ENCODE data around the gene NEU4. TPM values are rescaled to one million over a fixed set of nuclear protein-coding genes. Genes with fewer than 3 reads are reported as not detected.
"Not testable (repeated sequence)": the region's sequence is repeated elsewhere in the genome, so short reads cannot be mapped to it uniquely, and the experiment has no call there.

NEU4 gene
- polyA plus RNA-seq (ENCODE audit: low read depth in 6 of 6) = 1 to 10 TPM in 1 of 6 donors, under 1 TPM in 1, not detected in 4; 0.55 to 1.7 TPM

DNA sequence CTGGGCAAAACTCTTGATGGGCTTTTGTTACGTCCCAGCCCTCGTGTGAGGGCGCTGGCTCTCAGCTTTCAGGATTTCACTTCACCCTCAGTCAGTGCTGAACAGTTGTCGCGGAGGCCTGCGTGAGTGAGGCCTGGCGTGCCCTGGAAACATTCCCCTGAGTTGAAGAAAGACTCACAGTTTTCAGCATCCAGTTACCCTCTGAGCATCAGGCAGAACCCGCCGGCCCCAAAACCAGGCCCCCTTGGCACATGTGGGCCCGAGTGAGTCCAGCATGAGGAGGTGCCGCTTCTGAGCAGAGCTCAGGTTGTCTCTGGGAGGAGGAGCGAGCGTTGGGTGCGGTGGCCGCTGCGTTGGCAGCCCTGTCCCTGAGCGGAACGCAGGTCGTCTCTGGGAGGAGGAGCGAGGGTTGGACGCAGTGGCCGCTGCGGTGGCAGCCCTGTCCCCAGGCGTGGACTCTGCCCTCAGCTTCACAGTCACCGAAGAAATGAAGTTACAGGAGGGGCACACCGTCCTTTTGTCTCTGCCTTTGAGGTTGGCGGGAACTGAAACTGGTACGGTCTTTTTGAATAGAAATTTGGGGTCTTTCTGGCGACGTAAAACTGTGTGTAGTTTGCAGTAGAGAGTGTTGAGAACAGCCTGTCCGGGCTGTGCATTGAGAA is at the start of gene NEU4:
Gene NEU4, plus strand, starts transcription at position 473 of the 662 bp plus-strand sequence. CDS start 5,292 bp downstream, outside the sequence.
- ATAC-seq (ENCODE audit: low read depth in 2 of 2) (no peak), DNase-seq (no peak)
- peak within 1 kb of the TSS in 1 of 6 donors; percentile 78 for H3K27ac Mint-ChIP-seq
- H3K36me3 Mint-ChIP-seq = no peaks in the 10 kb centered on the region
- peaks cover 0 to 2% (median 0%) of the 10 kb centered on the region in 7 donors for H3K9me3 Mint-ChIP-seq
- peaks cover 0 to 25% (median 12%) of the 10 kb centered on the region in 3 donors for H3K27me3 Mint-ChIP-seq
- peaks cover 0 to 5% (median 4%) of the 10 kb centered on the region in 3 donors for H3K4me1 Mint-ChIP-seq
- peak within 1 kb of the TSS in 2 of 8 donors; percentile 15 to 60 for H3K4me3 Mint-ChIP-seq

- peaks cover 8 to 14% of the 10 kb centered on the region in 2 donors for H3K36me3 Mint-ChIP-seq
- peaks cover 0 to 11% (median 3%) of the 10 kb centered on the region in 3 donors for H3K4me1 Mint-ChIP-seq
- DNase-seq; H3K27me3 Mint-ChIP-seq; ATAC-seq (ENCODE audit: low read depth in 2 of 2): not testable (repeated sequence)
- peak overlapping the region in 2 of 8 donors; percentile 45 to 49 for H3K4me3 Mint-ChIP-seq
- peaks cover 0 to 13% (median 4%) of the 10 kb centered on the region in 7 donors for H3K9me3 Mint-ChIP-seq
- H3K27ac Mint-ChIP-seq = peak overlapping the region in 4 of 6 donors; percentile 5 to 80 (median 17)
Observed at GRCh38 chr2:241759893-241760292, 49.1 kb upstream of the NEU4 start.

- no peak for DNase-seq
- ATAC-seq (ENCODE audit: low read depth in 2 of 2) = no peak
- Mint-ChIP-seq H3K27me3 (no peaks in the 10 kb centered on the region), H3K27ac (peak overlapping the region in 3 of 6 donors; percentile 74 to 83 (median 78)), H3K36me3 (peaks cover 8 to 14% of the 10 kb centered on the region in 2 donors), H3K9me3 (peaks cover 0 to 13% (median 4%) of the 10 kb centered on the region in 7 donors), H3K4me3 (no peak overlapping the region), H3K4me1 (peaks cover 0 to 11% (median 3%) of the 10 kb centered on the region in 3 donors)
Observed at GRCh38 chr2:241760301-241760771, 48.7 kb upstream of the NEU4 start.

- ATAC-seq (ENCODE audit: low read depth in 2 of 2) (no peak), DNase-seq (no peak)
- H3K4me1 Mint-ChIP-seq = peaks cover 0 to 11% (median 3%) of the 10 kb centered on the region in 3 donors
- peaks cover 0 to 13% (median 4%) of the 10 kb centered on the region in 7 donors for H3K9me3 Mint-ChIP-seq
- H3K4me3 Mint-ChIP-seq = no peak overlapping the region
- H3K27ac Mint-ChIP-seq = peak overlapping the region in 3 of 6 donors; percentile 50 to 91 (median 66)
- H3K36me3 Mint-ChIP-seq = peaks cover 8 to 14% of the 10 kb centered on the region in 2 donors
- H3K27me3 Mint-ChIP-seq = no peaks in the 10 kb centered on the region
Observed at GRCh38 chr2:241762321-241762932, 46.6 kb upstream of the NEU4 start.

GRCh38 chr2:241762933-241763369 is 46.0 kb upstream of the NEU4 start:
- DNase-seq (no peak), ATAC-seq (ENCODE audit: low read depth in 2 of 2) (peak in 1 of 2 donors; percentile 14)
- Mint-ChIP-seq H3K27ac (peak overlapping the region in 2 of 6 donors; percentile 50 to 66), H3K9me3 (peaks cover 0 to 13% (median 4%) of the 10 kb centered on the region in 7 donors), H3K36me3 (peaks cover 8 to 14% of the 10 kb centered on the region in 2 donors), H3K4me3 (no peak overlapping the region), H3K4me1 (peaks cover 0 to 11% (median 3%) of the 10 kb centered on the region in 3 donors), H3K27me3 (no peaks in the 10 kb centered on the region)

GRCh38 chr2:241763551-241764274 is 45.3 kb upstream of the NEU4 start:
- DNase-seq = no peak
- Mint-ChIP-seq H3K4me1 (peaks cover 0 to 11% (median 3%) of the 10 kb centered on the region in 3 donors), H3K36me3 (peaks cover 8 to 14% of the 10 kb centered on the region in 2 donors), H3K27me3 (no peaks in the 10 kb centered on the region), H3K27ac (no peak overlapping the region), H3K4me3 (no peak overlapping the region), H3K9me3 (peaks cover 0 to 13% (median 4%) of the 10 kb centered on the region in 7 donors)
- no peak for ATAC-seq (ENCODE audit: low read depth in 2 of 2)

- DNase-seq = no peak
- H3K27ac Mint-ChIP-seq = peak overlapping the region in 1 of 6 donors; percentile 76
- H3K9me3 Mint-ChIP-seq = peaks cover 0 to 8% (median 3%) of the 10 kb centered on the region in 7 donors
- peaks cover 0 to 11% (median 2%) of the 10 kb centered on the region in 3 donors for H3K4me1 Mint-ChIP-seq
- H3K27me3 Mint-ChIP-seq = no peaks in the 10 kb centered on the region
- H3K36me3 Mint-ChIP-seq = peaks cover 7 to 14% of the 10 kb centered on the region in 2 donors
- ATAC-seq (ENCODE audit: low read depth in 2 of 2) = no peak
- no peak overlapping the region for H3K4me3 Mint-ChIP-seq
Observed at GRCh38 chr2:241764275-241765241, 44.4 kb upstream of the NEU4 start.

GRCh38 chr2:241767464-241768250 is 41.3 kb upstream of the NEU4 start:
- Mint-ChIP-seq H3K27me3 (no peaks in the 10 kb centered on the region), H3K4me3 (no peak overlapping the region), H3K9me3 (no peaks in the 10 kb centered on the region), H3K4me1 (peaks cover 6 to 15% (median 10%) of the 10 kb centered on the region in 3 donors), H3K36me3 (peaks cover 0 to 2% of the 10 kb centered on the region in 2 donors), H3K27ac (no peak overlapping the region)
- DNase-seq = no peak
- ATAC-seq (ENCODE audit: low read depth in 2 of 2) = no peak

GRCh38 chr2:241768251-241768711 is 40.7 kb upstream of the NEU4 start:
- H3K4me1 Mint-ChIP-seq = peaks cover 6 to 19% (median 10%) of the 10 kb centered on the region in 3 donors
- DNase-seq = no peak
- no peak for ATAC-seq (ENCODE audit: low read depth in 2 of 2)
- H3K36me3 Mint-ChIP-seq = no peaks in the 10 kb centered on the region
- H3K27me3 Mint-ChIP-seq = no peaks in the 10 kb centered on the region
- H3K27ac Mint-ChIP-seq = no peak overlapping the region
- H3K9me3 Mint-ChIP-seq = no peaks in the 10 kb centered on the region
- H3K4me3 Mint-ChIP-seq = no peak overlapping the region

- no peak for DNase-seq
Observed at GRCh38 chr2:241768850-241769249, 40.1 kb upstream of the NEU4 start.

DNA sequence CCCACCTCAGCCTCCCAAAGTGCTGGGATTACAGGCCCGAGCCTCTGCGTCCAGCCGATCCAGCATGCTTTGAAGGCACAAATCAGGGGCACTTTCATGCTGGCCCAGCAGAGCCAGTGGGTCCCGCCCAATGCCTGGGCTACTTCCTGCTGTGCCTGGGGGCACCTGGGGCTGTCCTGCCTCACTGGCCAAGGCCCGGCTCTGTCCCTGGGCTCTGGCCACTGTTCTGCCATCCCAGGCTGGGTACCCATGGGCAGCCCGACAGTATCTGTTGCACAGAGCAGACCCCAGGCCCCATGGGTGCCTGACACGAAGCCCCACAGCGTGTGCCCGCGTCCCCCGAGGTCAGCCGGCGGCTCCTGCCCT is 39.2 kb upstream of the NEU4 start:
- H3K4me3 Mint-ChIP-seq = no peak overlapping the region
- H3K27ac Mint-ChIP-seq = no peak overlapping the region
- DNase-seq = no peak
- peaks cover 6 to 19% (median 10%) of the 10 kb centered on the region in 3 donors for H3K4me1 Mint-ChIP-seq
- H3K9me3 Mint-ChIP-seq = no peaks in the 10 kb centered on the region
- no peak for ATAC-seq (ENCODE audit: low read depth in 2 of 2)
- no peaks in the 10 kb centered on the region for H3K36me3 Mint-ChIP-seq
- H3K27me3 Mint-ChIP-seq = peaks cover 0 to under 1% (median 0%) of the 10 kb centered on the region in 3 donors

More at GRCh38 chr2:241768850-241769249, 40.1 kb upstream of the NEU4 start:
- Mint-ChIP-seq H3K27me3 (no peaks in the 10 kb centered on the region), H3K4me3 (no peak overlapping the region), H3K36me3 (no peaks in the 10 kb centered on the region), H3K9me3 (no peaks in the 10 kb centered on the region), H3K4me1 (peaks cover 6 to 19% (median 10%) of the 10 kb centered on the region in 3 donors), H3K27ac (peak overlapping the region in 1 of 6 donors; percentile 30)
- no peak for ATAC-seq (ENCODE audit: low read depth in 2 of 2)
